Hypothalamus (tissue), 51 donors: Measurements from ENCODE around the gene KAZN.

Experiments
- DNase-seq, 51 donors: peaks; one replicate each; lab custom pipeline; 2025; lab: John Stamatoyannopoulos, UW

Gene KAZN

GRCh38 chr1:15035236-15035635, 436.8 kb downstream of the KAZN start:
- no peak for DNase-seq

GRCh38 chr1:15036101-15036500, 437.6 kb downstream of the KAZN start:
- DNase-seq = no peak

GRCh38 chr1:15038232-15039016, 439.9 kb downstream of the KAZN start:
- DNase-seq = no peak

- no peak for DNase-seq
Measured at GRCh38 chr1:15039017-15039648, 440.6 kb downstream of the KAZN start.

GRCh38 chr1:15039901-15040300, 441.4 kb downstream of the KAZN start:
- no peak for DNase-seq

- peak in 2 of 51 donors; percentile 4 to 12 for DNase-seq
Measured at GRCh38 chr1:15040685-15041084, 442.2 kb downstream of the KAZN start.

GRCh38 chr1:15042866-15043265, 444.4 kb downstream of the KAZN start:
- DNase-seq = peak in 48 of 51 donors; percentile 12 to 95 (median 78)

- DNase-seq = no peak
Measured at GRCh38 chr1:15043934-15044333, 445.4 kb downstream of the KAZN start.

- DNase-seq = no peak
Measured at GRCh38 chr1:15045123-15045522, 446.6 kb downstream of the KAZN start.

GRCh38 chr1:15046487-15047165, 448.1 kb downstream of the KAZN start:
- peak; percentile 10 to 85 (median 64) for DNase-seq

- no peak for DNase-seq
Measured at GRCh38 chr1:15047237-15047636, 448.8 kb downstream of the KAZN start.

GRCh38 chr1:15048437-15048980, 450.0 kb downstream of the KAZN start:
- no peak for DNase-seq

GRCh38 chr1:15049067-15049466, 450.6 kb downstream of the KAZN start:
- DNase-seq = no peak

- no peak for DNase-seq
Measured at GRCh38 chr1:15051882-15052528, 453.5 kb downstream of the KAZN start.

- DNase-seq = no peak
Measured at GRCh38 chr1:15053153-15053552, 454.7 kb downstream of the KAZN start.

GRCh38 chr1:15055736-15056415, 457.4 kb downstream of the KAZN start:
- no peak for DNase-seq

- DNase-seq = no peak
Measured at GRCh38 chr1:15056515-15057285, 458.2 kb downstream of the KAZN start.

- DNase-seq = no peak
Measured at GRCh38 chr1:15057834-15058233, 459.3 kb downstream of the KAZN start.

- DNase-seq = no peak
Measured at GRCh38 chr1:15058261-15058660, 459.8 kb downstream of the KAZN start.

- DNase-seq = no peak
Measured at GRCh38 chr1:15060104-15060503, 461.6 kb downstream of the KAZN start.
